WERI-Rb-1 (cell line): ENCODE results near the gene PSKH1.
"Not testable (repeated sequence)": the region's sequence is repeated elsewhere in the genome, so short reads cannot be mapped to it uniquely, and the experiment has no call there.

Experiments used
- DNase-seq: peaks from one replicate; pipeline ENCODE4 v3.0.0-alpha.2; 2020
- H3K27ac ChIP-seq: fragments of 250-450 bp; sonication (Bioruptor Pico); 2 replicates; pipeline ENCODE4 v1.5.1; 2020; ENCODE audit warnings: mild to moderate bottlenecking, moderate library complexity
- H3K27me3 ChIP-seq: fragments of 250-450 bp; sonication (Bioruptor Pico); 2 replicates; pipeline ENCODE4 v1.5.1; 2021; ENCODE audit warnings: mild to moderate bottlenecking, low read depth, moderate library complexity; ENCODE audit not compliant: insufficient read depth, severe bottlenecking
- H3K36me3 ChIP-seq: fragments of 250-450 bp; sonication (Bioruptor Pico); 2 replicates; pipeline ENCODE4 v1.5.1; 2020; ENCODE audit warnings: mild to moderate bottlenecking, moderate library complexity
- H3K4me3 ChIP-seq: 2 replicates; pipeline ENCODE4 v1.5.1; 2011; ENCODE audit warnings: low read depth, mild to moderate bottlenecking, control low read depth, low read length
- H3K9me3 ChIP-seq: fragments of 250-450 bp; sonication (Bioruptor Pico); 2 replicates; pipeline ENCODE4 v1.5.1; 2021; ENCODE audit warnings: mild to moderate bottlenecking, moderate library complexity; ENCODE audit not compliant: severe bottlenecking
- TF ChIP-seq, protein P1 (sequence below): IDR thresholded peaks from 2 replicates; pipeline ENCODE4 v1.5.1; 2011; ENCODE audit warnings: low read depth, mild to moderate bottlenecking, control low read depth, inconsistent platforms, low read length

PSKH1 gene

DNA sequence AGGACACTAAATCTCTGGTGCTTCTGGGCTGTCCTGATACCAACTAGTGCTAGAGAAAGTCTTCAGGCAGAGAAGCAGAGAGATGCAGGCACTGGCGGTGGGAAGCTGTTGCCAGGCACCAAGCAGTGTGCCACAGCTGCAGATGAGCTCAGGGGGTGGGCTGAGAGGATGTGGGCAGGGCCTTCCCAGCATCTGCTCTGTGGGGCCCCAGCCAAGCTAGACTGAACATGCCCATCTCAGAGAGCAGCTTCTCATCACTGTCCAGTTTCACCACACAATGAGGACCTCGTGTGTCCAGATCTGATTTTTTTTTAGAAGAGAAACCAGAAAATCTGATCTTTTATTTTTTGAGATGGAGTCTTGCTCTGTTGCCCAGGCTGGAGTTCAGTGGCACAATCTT, 17.1 kb downstream of the PSKH1 start:
- Histone ChIP-seq H3K9me3 (no peaks in the 10 kb centered on the region), H3K36me3 (peaks cover 16% of the 10 kb centered on the region), H3K27ac (no peak overlapping the region), H3K27me3 (no peaks in the 10 kb centered on the region), H3K4me3 (no peak overlapping the region)
- no peak for DNase-seq
- TF ChIP-seq, protein P1, sequence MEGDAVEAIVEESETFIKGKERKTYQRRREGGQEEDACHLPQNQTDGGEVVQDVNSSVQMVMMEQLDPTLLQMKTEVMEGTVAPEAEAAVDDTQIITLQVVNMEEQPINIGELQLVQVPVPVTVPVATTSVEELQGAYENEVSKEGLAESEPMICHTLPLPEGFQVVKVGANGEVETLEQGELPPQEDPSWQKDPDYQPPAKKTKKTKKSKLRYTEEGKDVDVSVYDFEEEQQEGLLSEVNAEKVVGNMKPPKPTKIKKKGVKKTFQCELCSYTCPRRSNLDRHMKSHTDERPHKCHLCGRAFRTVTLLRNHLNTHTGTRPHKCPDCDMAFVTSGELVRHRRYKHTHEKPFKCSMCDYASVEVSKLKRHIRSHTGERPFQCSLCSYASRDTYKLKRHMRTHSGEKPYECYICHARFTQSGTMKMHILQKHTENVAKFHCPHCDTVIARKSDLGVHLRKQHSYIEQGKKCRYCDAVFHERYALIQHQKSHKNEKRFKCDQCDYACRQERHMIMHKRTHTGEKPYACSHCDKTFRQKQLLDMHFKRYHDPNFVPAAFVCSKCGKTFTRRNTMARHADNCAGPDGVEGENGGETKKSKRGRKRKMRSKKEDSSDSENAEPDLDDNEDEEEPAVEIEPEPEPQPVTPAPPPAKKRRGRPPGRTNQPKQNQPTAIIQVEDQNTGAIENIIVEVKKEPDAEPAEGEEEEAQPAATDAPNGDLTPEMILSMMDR, result no peak

DNA sequence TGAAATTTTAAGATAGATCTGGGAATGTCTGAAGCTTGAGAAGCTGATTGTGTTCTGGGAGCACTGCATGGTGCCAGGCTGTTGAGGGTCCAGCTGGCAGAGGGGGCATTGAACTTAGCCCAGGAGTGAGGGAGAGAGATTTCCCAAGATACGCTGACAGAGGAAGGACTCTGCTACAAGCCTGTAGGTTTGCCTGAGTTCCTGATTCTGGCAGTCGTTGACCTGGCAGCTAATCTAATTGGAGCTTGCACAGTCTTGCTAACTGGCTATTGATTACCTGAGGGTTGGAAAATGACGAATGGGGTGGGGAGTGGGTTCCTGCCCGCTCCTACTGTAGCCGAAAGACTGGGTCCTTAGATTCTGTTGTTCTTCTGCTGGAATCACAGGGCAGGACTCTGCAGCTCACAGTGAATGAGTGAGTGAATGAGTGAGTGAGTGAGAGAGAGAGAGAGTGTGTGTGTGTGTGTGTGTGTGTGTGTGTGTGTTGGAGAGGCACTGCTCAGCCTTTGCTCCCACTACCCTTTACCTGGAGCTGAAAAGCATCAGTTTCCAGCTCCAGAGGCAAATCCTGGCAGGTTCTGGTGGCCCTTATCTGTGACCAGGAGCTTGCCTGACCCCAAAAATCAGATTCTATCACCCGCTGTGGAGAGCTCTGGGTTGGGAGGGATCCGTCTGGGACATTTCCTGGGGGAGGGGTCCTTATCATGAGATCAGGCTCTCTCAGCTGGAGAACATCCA, 21.9 kb downstream of the PSKH1 start:
- Histone ChIP-seq H3K27ac (no peak overlapping the region), H3K4me3 (no peak overlapping the region), H3K36me3 (peaks cover 8% of the 10 kb centered on the region), H3K9me3 (no peaks in the 10 kb centered on the region), H3K27me3 (no peaks in the 10 kb centered on the region)
- no peak for DNase-seq
- TF ChIP-seq, protein P1, result no peak

DNA sequence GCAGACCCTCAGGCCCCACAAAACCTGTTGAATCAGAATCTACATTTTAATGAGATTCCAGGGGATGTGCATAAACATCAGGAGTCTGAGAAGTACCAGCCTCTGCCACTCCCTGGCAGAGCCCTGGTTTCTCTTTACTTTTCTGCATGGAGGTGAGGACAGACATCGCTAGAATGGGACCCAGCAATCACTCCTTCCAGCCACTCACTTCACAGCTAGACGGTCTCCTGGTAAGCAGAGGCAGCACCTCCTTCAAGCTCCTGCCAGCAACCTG, 22.4 kb downstream of the PSKH1 start:
- not testable (repeated sequence) for H3K27me3 ChIP-seq, H3K27ac ChIP-seq, H3K36me3 ChIP-seq, H3K4me3 ChIP-seq, DNase-seq, H3K9me3 ChIP-seq

DNA sequence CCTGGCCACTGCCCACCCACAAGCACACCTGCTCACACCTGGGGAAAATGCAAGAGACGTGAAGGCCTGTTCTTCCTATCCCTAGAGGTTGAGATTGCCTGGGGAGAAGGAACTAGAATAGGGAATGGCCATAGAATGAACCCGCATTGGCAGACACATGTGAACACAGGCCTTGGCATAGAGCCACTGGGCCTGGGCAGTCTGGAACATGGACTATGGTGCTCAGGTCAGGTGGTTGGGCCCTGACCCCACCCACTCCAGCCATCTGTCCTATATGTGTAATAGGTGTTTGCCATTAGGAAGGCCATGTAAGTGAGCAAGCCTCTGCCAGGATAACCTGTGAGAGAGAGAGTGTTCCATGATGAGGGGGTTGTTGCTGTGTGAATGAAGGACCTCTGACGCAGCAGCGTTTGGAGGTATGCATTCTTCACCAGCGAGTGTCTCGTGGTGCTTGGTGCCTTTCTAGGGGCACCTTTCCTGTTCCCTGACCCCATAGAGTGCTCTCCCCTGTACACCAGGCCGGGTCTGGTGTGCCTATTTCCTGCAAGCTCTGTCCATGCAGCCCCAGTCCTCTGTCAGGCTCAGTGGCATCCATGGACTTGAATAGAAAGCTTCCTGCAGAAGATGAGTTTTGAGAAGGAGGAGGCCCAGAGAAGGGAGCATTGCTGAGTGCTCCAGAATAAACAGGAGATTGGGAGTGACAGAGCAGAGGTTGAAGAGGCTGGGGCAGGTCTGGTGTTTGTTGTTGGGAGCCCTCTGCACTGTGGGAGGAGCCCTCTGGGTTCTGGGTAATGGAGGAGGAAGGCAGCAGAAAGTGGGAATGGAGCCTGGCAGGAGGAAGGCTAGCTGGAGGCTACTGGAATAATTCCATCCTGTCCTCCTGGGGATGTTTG, 23.0 kb downstream of the PSKH1 start:
- H3K36me3 ChIP-seq, result peaks cover 4% of the 10 kb centered on the region
- H3K9me3 ChIP-seq, result no peaks in the 10 kb centered on the region
- DNase-seq, result no peak
- TF ChIP-seq, protein P1, result no peak
- no peaks in the 10 kb centered on the region for H3K27me3 ChIP-seq
- H3K27ac ChIP-seq, result no peak overlapping the region
- H3K4me3 ChIP-seq, result no peak overlapping the region

DNA sequence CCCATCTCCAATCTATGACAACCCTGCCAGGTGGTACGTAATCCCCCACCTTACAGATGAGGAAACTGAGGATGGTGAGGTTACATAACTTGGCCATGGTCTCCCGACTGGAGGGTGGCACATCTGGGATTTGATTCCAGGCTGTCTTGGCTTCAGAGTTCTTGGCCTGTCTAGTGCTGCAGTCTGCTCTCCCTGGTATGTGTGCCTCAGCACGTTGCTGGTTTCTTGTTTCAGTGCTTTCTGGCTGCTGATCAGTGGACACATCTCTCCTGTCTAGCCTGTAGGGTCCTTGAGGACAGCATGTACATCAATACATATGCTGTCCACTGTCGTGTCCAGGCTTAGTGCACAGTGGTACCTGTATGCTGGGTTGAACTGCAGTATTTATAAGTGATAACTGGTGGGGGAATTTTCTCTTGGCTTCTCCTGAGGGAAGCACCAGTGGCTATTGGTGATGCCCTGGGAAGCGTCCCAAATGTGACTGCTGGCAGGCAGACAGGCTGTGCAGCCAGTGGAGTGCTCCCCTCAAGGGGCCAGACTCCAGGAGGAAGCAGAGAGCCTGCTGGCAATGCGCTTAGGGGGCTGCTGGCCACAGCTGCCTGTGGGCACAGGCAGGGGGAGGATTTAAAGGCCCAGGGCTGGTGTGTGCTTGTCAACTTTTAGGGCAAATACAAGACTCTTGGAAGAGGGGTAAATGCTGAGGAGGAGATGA, 24.2 kb downstream of the PSKH1 start:
- Histone ChIP-seq H3K27ac (no peak overlapping the region), H3K36me3 (peaks cover 3% of the 10 kb centered on the region; the same call in 1 of the 2 replicates), H3K4me3 (no peak overlapping the region), H3K27me3 (no peaks in the 10 kb centered on the region), H3K9me3 (no peaks in the 10 kb centered on the region)
- DNase-seq, result no peak
- TF ChIP-seq, protein P1, result no peak

DNA sequence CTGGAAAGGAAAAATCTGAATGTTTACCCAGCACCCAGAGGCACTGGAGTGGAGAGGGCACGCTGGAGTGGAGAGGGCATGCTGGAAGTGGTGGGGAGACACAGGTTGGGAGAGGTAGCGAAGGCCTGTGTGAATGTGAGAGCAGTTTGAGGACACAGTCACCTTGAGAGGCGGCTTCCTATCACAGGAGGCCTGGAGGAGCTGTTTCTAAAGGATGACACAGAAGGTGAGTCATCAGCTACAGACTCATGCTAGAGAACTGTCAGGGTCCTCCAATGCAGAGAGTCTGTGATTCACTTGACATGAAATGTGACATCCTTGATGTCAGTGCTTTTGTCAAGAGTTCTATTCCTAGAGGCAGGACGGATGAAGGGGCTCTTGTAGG, 24.8 kb downstream of the PSKH1 start:
- H3K4me3 ChIP-seq, result no peak overlapping the region
- H3K36me3 ChIP-seq, result peaks cover 3% of the 10 kb centered on the region; the same call in 1 of the 2 replicates
- DNase-seq, result no peak
- no peaks in the 10 kb centered on the region for H3K9me3 ChIP-seq
- TF ChIP-seq, protein P1, result no peak
- H3K27me3 ChIP-seq, result no peaks in the 10 kb centered on the region
- no peak overlapping the region for H3K27ac ChIP-seq
